GM06990 (cell line): Measurements from ENCODE around the gene CLASRP.
"Not testable (repeated sequence)": the region's sequence is repeated elsewhere in the genome, so short reads cannot be mapped to it uniquely, and the experiment has no call there.

Experiments used
- DNase-seq: peaks from one replicate; pipeline ENCODE4 v3.0.0-alpha.2; 2011; ENCODE audit not compliant: insufficient read length; ENCODE audit errors: extremely low read depth
- H3K27me3 ChIP-seq: replicated peaks from 2 replicates; pipeline ENCODE4 v1.6.0; 2011; ENCODE audit warnings: low read length; ENCODE audit not compliant: control insufficient read depth, insufficient read depth
- H3K36me3 ChIP-seq: 2 replicates; pipeline ENCODE4 v1.5.1; 2011; ENCODE audit warnings: low read length; ENCODE audit not compliant: control insufficient read depth, insufficient read depth
- H3K4me3 ChIP-seq: replicated peaks from 2 replicates; pipeline ENCODE4 v1.5.1; 2011; ENCODE audit warnings: low read depth, mild to moderate bottlenecking, control low read depth, low read length
- CTCF ChIP-seq: IDR thresholded peaks from 2 replicates; pipeline ENCODE4 v1.5.1; 2011; ENCODE audit warnings: low read length, control low read depth, mild to moderate bottlenecking, inconsistent platforms; ENCODE audit not compliant: insufficient read depth, poor library complexity, severe bottlenecking

CLASRP gene

DNA sequence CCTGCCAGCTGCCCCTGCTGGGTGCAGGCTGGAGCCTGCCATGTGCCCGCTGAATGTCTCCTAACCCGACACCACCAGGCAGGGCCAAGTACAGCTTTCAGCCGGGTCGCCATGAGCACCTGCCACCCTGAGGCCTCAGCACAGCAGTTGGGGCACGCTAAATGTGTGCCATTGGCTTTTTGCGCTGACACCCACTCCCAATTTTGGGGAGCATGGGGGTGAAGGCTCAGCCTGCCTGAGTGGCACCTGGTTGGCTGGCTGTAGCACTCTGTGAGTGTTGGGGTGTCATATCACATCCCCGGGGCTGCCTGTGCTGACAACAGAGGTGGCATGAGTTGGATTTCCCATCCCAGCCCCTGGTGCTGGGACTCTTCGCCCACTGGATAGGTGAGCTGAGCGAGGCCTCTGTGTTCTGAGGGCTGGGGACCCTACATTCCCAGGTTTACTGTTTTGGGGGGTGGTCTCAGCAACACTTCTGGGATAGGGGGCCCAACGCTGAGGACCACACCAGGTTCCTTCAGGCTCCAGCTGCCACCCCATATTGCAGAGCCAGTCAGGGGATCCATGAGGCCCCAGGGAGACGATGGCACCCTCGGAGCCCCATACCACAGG, 44.8 kb upstream of the CLASRP start:
- no peaks in the 10 kb centered on the region for H3K27me3 ChIP-seq
- no peak overlapping the region for H3K4me3 ChIP-seq
- no peak for TF ChIP-seq CTCF
- no peak for DNase-seq
- H3K36me3 ChIP-seq: peaks cover 23% of the 10 kb centered on the region

DNA sequence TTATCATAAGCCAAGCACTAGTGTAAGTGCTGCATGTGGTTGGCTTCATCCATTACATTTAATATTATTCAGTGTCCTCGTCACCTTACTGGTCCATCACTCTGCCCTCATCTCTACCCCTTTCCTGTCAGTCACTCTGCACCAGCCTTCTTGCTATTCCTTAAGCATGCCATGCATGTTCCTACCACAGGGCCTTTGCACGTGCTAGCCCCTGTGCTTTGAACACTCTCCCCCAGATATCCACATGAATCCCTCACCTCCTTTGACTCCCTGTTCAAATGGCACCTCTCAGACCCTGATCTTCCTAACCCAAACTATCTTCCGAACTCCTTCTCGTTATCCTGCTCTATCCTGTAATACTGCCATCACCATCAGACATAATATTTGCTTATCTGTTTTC, 40.8 kb upstream of the CLASRP start:
- no peaks in the 10 kb centered on the region for H3K27me3 ChIP-seq
- no peak for TF ChIP-seq CTCF

DNA sequence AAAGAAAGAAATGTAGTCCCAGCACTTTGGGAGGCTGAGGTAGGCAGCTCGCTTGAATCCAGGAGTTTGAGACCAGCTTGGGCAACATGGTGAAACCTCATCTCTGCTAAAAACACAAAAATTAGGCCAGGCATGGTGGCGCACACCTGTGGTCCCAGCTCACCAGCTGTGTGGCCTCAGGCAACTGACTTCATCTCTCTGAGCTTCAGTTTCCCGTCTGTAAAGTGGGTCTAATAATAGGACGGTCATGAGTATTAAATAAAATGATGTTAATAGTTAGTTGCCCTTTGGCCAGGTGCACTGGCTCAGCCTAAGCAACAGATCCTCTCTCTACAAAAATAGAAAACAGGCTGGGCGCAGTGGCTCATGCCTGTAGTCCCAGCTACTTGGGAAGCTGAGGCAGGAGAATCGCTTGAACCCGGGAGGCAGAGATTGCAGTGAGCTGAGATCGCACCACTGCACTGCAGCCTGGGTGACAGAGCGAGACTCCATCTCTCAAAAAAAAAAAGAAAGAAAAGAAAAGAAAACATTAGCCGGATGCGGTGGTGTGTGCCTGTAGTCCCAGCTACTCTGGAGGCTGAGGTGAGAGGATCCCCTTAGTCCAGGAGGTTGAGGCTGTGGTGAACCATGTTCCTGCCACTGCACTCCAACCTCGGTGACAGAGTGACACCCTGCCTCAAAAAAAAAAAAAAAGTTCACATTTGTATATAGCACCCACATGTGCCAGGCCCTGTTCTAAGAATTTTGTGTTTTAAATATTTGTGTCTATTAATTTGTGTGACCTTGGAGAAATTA, 39.5 kb upstream of the CLASRP start:
- H3K27me3 ChIP-seq, H3K36me3 ChIP-seq, DNase-seq, H3K4me3 ChIP-seq: not testable (repeated sequence)

More for the DNA sequence above, 40.8 kb upstream of the CLASRP start:
- DNase-seq: no peak
- Histone ChIP-seq H3K4me3 (no peak overlapping the region), H3K36me3 (peaks cover 2% of the 10 kb centered on the region)

DNA sequence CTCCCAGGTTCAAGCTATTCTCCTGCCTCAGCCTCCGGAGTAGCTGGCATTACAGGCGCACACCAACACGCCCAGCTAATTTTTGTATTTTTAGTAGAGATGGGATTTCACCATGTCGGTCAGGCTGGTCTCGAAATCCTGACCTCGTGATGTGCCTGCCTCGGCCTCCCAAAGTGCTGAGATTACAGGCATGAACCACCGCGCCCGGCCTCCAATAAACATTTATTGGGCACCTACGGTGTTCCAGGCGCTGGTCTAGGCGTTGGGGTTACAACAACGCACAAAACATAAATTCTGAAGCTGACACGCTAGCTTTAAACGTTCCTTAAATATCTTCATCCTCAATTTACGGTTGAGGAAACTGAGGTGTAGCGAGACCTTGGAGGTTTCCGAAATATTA, 38.2 kb upstream of the CLASRP start:
- DNase-seq, H3K36me3 ChIP-seq, H3K27me3 ChIP-seq: not testable (repeated sequence)
- peak overlapping the region; percentile 54 for H3K4me3 ChIP-seq

GRCh38 chr19:45001087-45001739, 37.6 kb upstream of the CLASRP start, which contains the start of gene RELB:
TSS of gene RELB (plus strand) at chr19:45001464. CDS start at chr19:45001580, 116 bp downstream.
- Histone ChIP-seq H3K36me3 (peaks cover 2% of the 10 kb centered on the region), H3K27me3 (no peaks in the 10 kb centered on the region), H3K4me3 (peak within 1 kb of the TSS; percentile 82)
- TF ChIP-seq CTCF: no peak
- peak; percentile 92 for DNase-seq

DNA sequence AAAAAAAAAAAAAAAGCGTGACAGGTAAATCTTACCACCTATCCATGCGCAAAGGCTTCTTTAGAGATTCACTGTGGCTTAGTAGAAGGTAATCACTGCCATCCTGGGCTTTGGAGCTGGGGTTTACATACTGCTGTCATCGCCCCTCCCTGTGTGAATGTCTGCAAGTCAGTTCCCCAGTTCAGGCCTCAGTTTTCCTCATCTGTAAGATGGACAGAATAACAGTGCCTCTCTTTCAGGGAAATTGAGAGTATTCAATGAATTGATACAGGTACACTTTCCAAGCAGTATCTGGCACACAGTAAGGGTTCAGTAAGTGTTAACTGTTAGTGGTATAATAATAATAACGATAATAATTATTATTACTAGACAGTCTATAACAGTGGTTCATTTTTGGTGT, 35.4 kb upstream of the CLASRP start:
- Histone ChIP-seq H3K4me3 (no peak overlapping the region), H3K36me3 (peaks cover 9% of the 10 kb centered on the region), H3K27me3 (no peaks in the 10 kb centered on the region)
- no peak for TF ChIP-seq CTCF
- no peak for DNase-seq
